Mesothelial cell of epicardium (in vitro differentiated cells): Measurements from ENCODE around the gene SLC9A3. TPM values are rescaled to one million over a fixed set of nuclear protein-coding genes. Genes with fewer than 3 reads are reported as not detected.

Experiments used
- DNase-seq, 2 experiments: peaks; one replicate each; pipeline ENCODE4 v3.0.0; 2021; ENCODE audit warnings: low spot score in 2 of 2; ENCODE audit not compliant: unreplicated experiment in 2 of 2
- H3K27ac Mint-ChIP-seq: 2 replicates; pipeline ENCODE4 v1.8.0; 2021; ENCODE audit warnings: mixed read lengths
- H3K27me3 Mint-ChIP-seq: 2 replicates; pipeline ENCODE4 v1.8.0; 2021; ENCODE audit warnings: low read depth, mixed read lengths
- H3K36me3 Mint-ChIP-seq: 2 replicates; pipeline ENCODE4 v1.8.0; 2021; ENCODE audit warnings: mixed read lengths
- H3K4me1 Mint-ChIP-seq: 2 replicates; pipeline ENCODE4 v1.8.0; 2021; ENCODE audit warnings: mixed read lengths
- H3K4me3 Mint-ChIP-seq: 2 replicates; pipeline ENCODE4 v1.8.0; 2021; ENCODE audit warnings: mild to moderate bottlenecking, moderate library complexity, mixed read lengths
- H3K9me3 Mint-ChIP-seq: 2 replicates; pipeline ENCODE4 v1.8.0; 2021; ENCODE audit warnings: mixed read lengths
- CTCF ChIP-seq: fragments of 200-600 bp; sonication (generic); IDR thresholded peaks from one replicate; pipeline ENCODE4 v1.5.0; 2021; ENCODE audit warnings: antibody characterized with exemption; ENCODE audit not compliant: unreplicated experiment
- total RNA-seq: library from RNA; stranded (reverse); gene quantifications from 3 replicates; pipeline ENCODE4 v1.2.1, GENCODE V29; 2021

The SLC9A3 gene
- total RNA-seq, 1 donor from 2014 or later, result 2.3 TPM

GRCh38 chr5:493119-493701, 31.0 kb downstream of the SLC9A3 start:
- Mint-ChIP-seq H3K4me1 (peaks cover 5% of the 10 kb centered on the region), H3K27me3 (peaks cover 67% of the 10 kb centered on the region), H3K36me3 (no peaks in the 10 kb centered on the region), H3K27ac (no peak overlapping the region), H3K9me3 (no peaks in the 10 kb centered on the region), H3K4me3 (no peak overlapping the region)
- no peak for TF ChIP-seq CTCF
- DNase-seq, result no peak

- Mint-ChIP-seq H3K27me3 (peaks cover 60% of the 10 kb centered on the region), H3K36me3 (no peaks in the 10 kb centered on the region), H3K4me1 (peaks cover 5% of the 10 kb centered on the region), H3K27ac (no peak overlapping the region), H3K9me3 (no peaks in the 10 kb centered on the region), H3K4me3 (no peak overlapping the region)
- TF ChIP-seq CTCF, result no peak
- no peak for DNase-seq
These were observed 31.8 kb downstream of the SLC9A3 start for GRCh38 chr5:492314-492893.

GRCh38 chr5:491856-492155, 32.4 kb downstream of the SLC9A3 start:
- no peak overlapping the region for H3K4me3 Mint-ChIP-seq
- no peak overlapping the region for H3K27ac Mint-ChIP-seq
- no peaks in the 10 kb centered on the region for H3K9me3 Mint-ChIP-seq
- no peaks in the 10 kb centered on the region for H3K36me3 Mint-ChIP-seq
- no peak for DNase-seq
- TF ChIP-seq CTCF, result no peak
- peaks cover 54% of the 10 kb centered on the region for H3K27me3 Mint-ChIP-seq
- H3K4me1 Mint-ChIP-seq, result peaks cover 5% of the 10 kb centered on the region

- DNase-seq, result no peak
- Mint-ChIP-seq H3K4me1 (peaks cover 5% of the 10 kb centered on the region), H3K9me3 (no peaks in the 10 kb centered on the region), H3K27ac (no peak overlapping the region), H3K27me3 (peaks cover 52% of the 10 kb centered on the region), H3K4me3 (no peak overlapping the region), H3K36me3 (no peaks in the 10 kb centered on the region)
- no peak for TF ChIP-seq CTCF
These were observed 33.0 kb downstream of the SLC9A3 start for GRCh38 chr5:491119-491855.

GRCh38 chr5:490116-491106, 33.8 kb downstream of the SLC9A3 start:
- Mint-ChIP-seq H3K27ac (no peak overlapping the region), H3K36me3 (no peaks in the 10 kb centered on the region), H3K27me3 (peaks cover 50% of the 10 kb centered on the region), H3K4me3 (no peak overlapping the region), H3K9me3 (no peaks in the 10 kb centered on the region), H3K4me1 (peaks cover 5% of the 10 kb centered on the region)
- no peak for DNase-seq
- TF ChIP-seq CTCF, result no peak
